GM12801 (cell line): ENCODE results near the gene JSRP1.

Experiments
- CTCF ChIP-seq: IDR thresholded peaks from one replicate; pipeline ENCODE4 v1.5.1; 2011; ENCODE audit warnings: control low read depth; ENCODE audit not compliant: insufficient read length; ENCODE audit errors: extremely low read depth

Gene JSRP1

GRCh38 chr19:2287585-2288337 is 31.5 kb upstream of the JSRP1 start:
- no peak for TF ChIP-seq CTCF

- TF ChIP-seq CTCF = no peak
Measured at GRCh38 chr19:2286402-2287140, 30.4 kb upstream of the JSRP1 start.

GRCh38 chr19:2283835-2284507 is 27.8 kb upstream of the JSRP1 start:
- TF ChIP-seq CTCF = no peak

- no peak for TF ChIP-seq CTCF
Measured at GRCh38 chr19:2282862-2283237, 26.6 kb upstream of the JSRP1 start.

GRCh38 chr19:2282062-2282861 is 26.0 kb upstream of the JSRP1 start, which contains the start of gene PEAK3:
Gene PEAK3, minus strand, starts transcription at chr19:2282175. Its CDS starts 1,244 bp downstream, at chr19:2280931.
- no peak for TF ChIP-seq CTCF

- TF ChIP-seq CTCF = no peak
Measured at GRCh38 chr19:2280633-2281264, 24.5 kb upstream of the JSRP1 start.
